ENCODE results near the gene VWCE. TPM values are rescaled to one million over a fixed set of nuclear protein-coding genes. Genes with fewer than 3 reads are reported as not detected.

VWCE gene
- polyA plus RNA-seq, 1 donor from 2014 or later: 9.8 TPM

- Histone ChIP-seq H4K20me1 (ENCODE audit: insufficient read depth) (no peaks in the 10 kb centered on the region), H2AFZ (ENCODE audit: low read depth, low read length) (no peak overlapping the region), H3K9me3 (ENCODE audit: low read length) (no peaks in the 10 kb centered on the region), H3K9me2 (ENCODE audit: insufficient read depth, low read length) (no peaks in the 10 kb centered on the region), H3K4me3 (ENCODE audit: low read length) (no peak overlapping the region), H3K27ac (ENCODE audit: low read length) (no peak overlapping the region), H3K36me3 (ENCODE audit: insufficient read depth, low read length) (peaks cover 12% of the 10 kb centered on the region), H3K9ac (ENCODE audit: low read length) (no peak overlapping the region), H3K4me2 (ENCODE audit: low read length) (no peak overlapping the region), H3K79me2 (replicated peaks; ENCODE audit: insufficient read depth, low read length) (no peaks in the 10 kb centered on the region), H3K27me3 (ENCODE audit: insufficient read depth, low read depth, low read length) (no peaks in the 10 kb centered on the region), H3F3A (ENCODE audit: insufficient read depth, low read length, poor library complexity, severe bottlenecking) (no peaks in the 10 kb centered on the region)
- TF ChIP-seq REST (IDR thresholded peaks at IDR 0.05; ENCODE audit: borderline replicate concordance): no peak
- no peak for TF ChIP-seq SMC3 (conservative IDR thresholded peaks at IDR 0.05; ENCODE audit: poor library complexity)
- TF ChIP-seq RAD21 (conservative IDR thresholded peaks at IDR 0.05): no peak
- no peak for TF ChIP-seq POLR2AphosphoS5 (IDR thresholded peaks at IDR 0.05)
- TF ChIP-seq MXI1 (conservative IDR thresholded peaks at IDR 0.05; ENCODE audit: poor library complexity, severe bottlenecking): no peak
- TF ChIP-seq EZH2 (IDR thresholded peaks at IDR 0.05; ENCODE audit: borderline replicate concordance, insufficient read depth, low read length, poor library complexity, severe bottlenecking): no peak
- TF ChIP-seq EP300 (conservative IDR thresholded peaks at IDR 0.05; ENCODE audit: poor library complexity, severe bottlenecking): no peak
Observed at GRCh38 chr11:61307354-61307753, 12.2 kb upstream of the VWCE start.

GRCh38 chr11:61306221-61306620 lies 11.1 kb upstream of the VWCE start:
- H3K79me2 ChIP-seq (replicated peaks; ENCODE audit: insufficient read depth, low read length): no peaks in the 10 kb centered on the region
- H3K4me2 ChIP-seq (ENCODE audit: low read length): no peak overlapping the region
- no peak overlapping the region for H3K27ac ChIP-seq (ENCODE audit: low read length)
- no peak overlapping the region for H2AFZ ChIP-seq (ENCODE audit: low read depth, low read length)
- H3K36me3 ChIP-seq (ENCODE audit: insufficient read depth, low read length): peaks cover 12% of the 10 kb centered on the region
- H3K4me3 ChIP-seq (ENCODE audit: low read length): no peak overlapping the region
- no peaks in the 10 kb centered on the region for H3K9me3 ChIP-seq (ENCODE audit: low read length)
- no peaks in the 10 kb centered on the region for H3K27me3 ChIP-seq (ENCODE audit: insufficient read depth, low read depth, low read length)
- H4K20me1 ChIP-seq (ENCODE audit: insufficient read depth): no peaks in the 10 kb centered on the region
- no peaks in the 10 kb centered on the region for H3K9me2 ChIP-seq (ENCODE audit: insufficient read depth, low read length)
- H3F3A ChIP-seq (ENCODE audit: insufficient read depth, low read length, poor library complexity, severe bottlenecking): no peaks in the 10 kb centered on the region
- no peak for TF ChIP-seq RAD21 (conservative IDR thresholded peaks at IDR 0.05)
- no peak for TF ChIP-seq EP300 (conservative IDR thresholded peaks at IDR 0.05; ENCODE audit: poor library complexity, severe bottlenecking)
- no peak for TF ChIP-seq CTCF (IDR thresholded peaks at IDR 0.05; ENCODE audit: poor library complexity, severe bottlenecking)
- no peak overlapping the region for H3K9ac ChIP-seq (ENCODE audit: low read length)

GRCh38 chr11:61305417-61305816 lies 10.3 kb upstream of the VWCE start:
- Histone ChIP-seq H3K4me2 (ENCODE audit: low read length) (no peak overlapping the region), H3K9me3 (ENCODE audit: low read length) (no peaks in the 10 kb centered on the region), H3K4me3 (ENCODE audit: low read length) (no peak overlapping the region), H3K79me2 (replicated peaks; ENCODE audit: insufficient read depth, low read length) (no peaks in the 10 kb centered on the region), H3K9ac (ENCODE audit: low read length) (no peak overlapping the region), H3K9me2 (ENCODE audit: insufficient read depth, low read length) (no peaks in the 10 kb centered on the region), H3F3A (ENCODE audit: insufficient read depth, low read length, poor library complexity, severe bottlenecking) (no peaks in the 10 kb centered on the region), H3K27me3 (ENCODE audit: insufficient read depth, low read depth, low read length) (no peaks in the 10 kb centered on the region), H3K27ac (ENCODE audit: low read length) (no peak overlapping the region), H4K20me1 (ENCODE audit: insufficient read depth) (no peaks in the 10 kb centered on the region), H2AFZ (ENCODE audit: low read depth, low read length) (no peak overlapping the region), H3K36me3 (ENCODE audit: insufficient read depth, low read length) (peaks cover 12% of the 10 kb centered on the region)
- TF ChIP-seq MXI1 (conservative IDR thresholded peaks at IDR 0.05; ENCODE audit: poor library complexity, severe bottlenecking) (no peak), EZH2 (IDR thresholded peaks at IDR 0.05; ENCODE audit: borderline replicate concordance, insufficient read depth, low read length, poor library complexity, severe bottlenecking) (no peak), SMC3 (conservative IDR thresholded peaks at IDR 0.05; ENCODE audit: poor library complexity) (no peak), RAD21 (conservative IDR thresholded peaks at IDR 0.05) (no peak)

Measured in neural cell (in vitro differentiated cells).